Stimulated activated CD4-positive, alpha-beta T cell treated with anti-CD3 and anti-CD28 coated beads, Interleukin-4, amount 100 ng/mL, for 48 hours (primary cell): ENCODE measurements around the gene RIIAD1.
"Not testable (repeated sequence)": the region's sequence is repeated elsewhere in the genome, so short reads cannot be mapped to it uniquely, and the experiment has no call there.

Experiments
- DNase-seq, 2 donors: peaks; one replicate each; pipeline ENCODE4 v3.0.0-alpha.2; 2020; ENCODE audit warnings: low read depth in 2 of 2

RIIAD1 gene, protein sequence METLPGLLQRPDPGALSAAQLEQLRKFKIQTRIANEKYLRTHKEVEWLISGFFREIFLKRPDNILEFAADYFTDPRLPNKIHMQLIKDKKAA

DNA sequence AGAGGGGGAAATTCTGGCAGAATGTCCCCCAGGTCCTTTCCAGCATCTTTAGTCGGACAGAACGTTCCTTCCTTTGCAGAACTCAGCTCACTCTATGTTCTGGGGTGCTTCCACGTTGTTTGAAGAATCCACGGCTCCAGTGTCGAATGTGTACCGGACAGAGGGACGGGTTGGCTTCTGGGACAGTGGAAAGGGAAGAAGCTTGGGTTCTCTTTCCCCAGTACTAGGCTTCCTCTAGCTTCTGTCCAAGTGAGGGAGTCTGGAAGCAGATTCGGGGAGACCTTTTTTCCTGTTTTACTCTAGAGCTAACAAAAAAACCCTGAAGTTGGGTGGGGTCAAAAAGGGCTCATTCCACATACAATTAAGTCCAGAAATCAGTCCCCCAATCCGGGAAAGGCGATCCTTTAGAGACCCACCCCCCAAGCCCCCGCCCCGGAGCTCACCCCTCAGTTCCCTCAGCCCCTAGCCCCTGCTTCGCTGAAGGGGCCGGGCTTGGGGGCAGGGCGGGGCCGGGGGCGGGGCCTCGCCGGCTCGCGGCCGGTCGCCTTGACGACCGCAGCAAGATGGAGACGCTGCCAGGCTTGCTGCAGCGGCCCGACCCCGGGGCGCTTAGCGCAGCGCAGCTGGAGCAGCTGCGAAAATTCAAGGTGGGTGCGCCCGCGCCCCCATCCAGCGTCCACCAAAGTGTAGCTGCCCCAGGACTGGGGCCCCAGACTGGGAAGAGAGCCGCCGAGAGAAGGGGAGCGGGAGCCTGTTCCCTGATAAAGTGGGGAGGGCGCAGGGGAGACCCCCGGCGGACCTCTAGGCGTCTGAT, at the start of gene RIIAD1:
TSS of gene RIIAD1 (plus strand) at position 549 of the 814 bp plus-strand sequence. CDS start at position 564, 15 bp downstream.
- peak; percentile 14 to 27 for DNase-seq

DNA sequence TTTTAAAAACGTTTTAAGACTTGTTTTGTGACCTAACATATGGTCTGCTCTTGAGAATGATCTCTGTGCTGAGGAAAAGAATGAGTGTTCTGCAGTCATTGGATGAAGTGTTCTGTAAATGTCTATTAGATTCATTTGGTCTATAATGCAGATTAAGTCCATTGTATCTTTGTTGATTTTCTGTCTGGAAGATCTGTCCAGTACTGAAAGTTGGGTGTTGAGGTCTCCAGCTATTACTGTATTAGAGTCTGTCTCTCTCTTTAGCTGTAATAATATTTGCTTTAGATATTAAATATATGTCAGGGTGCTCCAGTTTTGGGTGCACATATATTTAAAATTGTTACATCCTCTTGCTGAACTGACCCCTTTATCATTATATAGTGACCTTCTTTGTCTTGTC, 47.9 kb upstream of the RIIAD1 start:
- DNase-seq, result no peak

DNA sequence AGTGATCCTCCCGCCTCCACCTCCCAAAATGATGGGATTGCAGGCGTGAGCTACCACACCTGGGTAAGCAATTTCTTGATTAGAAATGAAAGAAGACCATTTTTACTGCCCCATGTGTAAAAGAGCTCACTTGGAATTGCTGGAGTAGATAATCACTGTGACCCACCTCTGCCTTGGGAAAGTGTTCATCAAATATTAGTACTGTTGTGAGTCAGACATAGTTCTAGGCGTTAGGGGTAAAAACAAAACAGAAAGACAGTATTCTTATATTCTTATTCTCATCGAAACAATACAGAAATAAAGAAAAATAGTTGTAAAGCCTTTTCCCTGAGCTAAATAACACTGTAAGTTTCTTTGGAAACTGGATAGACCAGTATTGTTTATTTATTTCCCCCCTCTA, 40.9 kb upstream of the RIIAD1 start:
- DNase-seq, result no peak

DNA sequence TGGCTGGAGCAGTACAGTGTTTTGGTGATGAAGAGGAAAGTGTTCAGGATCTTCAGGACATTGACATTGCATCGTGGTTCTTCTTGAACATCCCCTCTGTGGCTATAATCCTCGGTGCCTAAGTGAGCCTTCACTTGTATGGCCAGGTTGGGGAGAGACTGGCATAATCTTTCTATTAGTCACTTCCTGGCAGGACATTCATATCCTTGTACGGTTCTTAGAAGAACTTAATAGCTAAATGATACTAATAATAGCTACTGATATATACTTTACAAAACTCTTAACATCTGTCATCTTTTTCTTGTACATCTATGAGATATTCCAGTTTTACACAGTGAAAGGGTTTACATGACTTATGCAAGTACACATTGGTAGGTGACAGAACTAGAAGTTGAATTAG, 40.5 kb upstream of the RIIAD1 start:
- DNase-seq, result no peak

DNA sequence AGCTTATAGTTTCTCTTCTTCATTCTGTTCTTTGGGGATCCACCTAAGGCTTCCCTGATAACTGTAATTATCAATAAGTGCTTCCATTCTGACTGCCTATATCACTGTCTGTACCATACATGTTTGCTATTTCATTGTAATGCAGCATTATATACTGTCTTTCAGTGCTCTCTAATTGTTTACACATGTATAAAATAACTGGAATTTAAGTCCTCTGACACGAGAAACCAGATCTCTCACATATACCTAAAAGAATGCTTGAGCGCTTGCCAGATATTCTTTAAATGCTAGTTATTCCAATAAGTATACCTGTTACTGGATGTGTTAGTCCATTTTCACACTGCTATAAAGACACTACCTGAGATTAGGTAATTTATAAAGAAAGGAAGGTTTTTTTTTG, 39.4 kb upstream of the RIIAD1 start:
- DNase-seq, result no peak

- not testable (repeated sequence) for DNase-seq
These were observed 38.4 kb upstream of the RIIAD1 start for GRCh38 chr1:151682901-151683300.

- DNase-seq, result no peak
These were observed 37.2 kb upstream of the RIIAD1 start for GRCh38 chr1:151684128-151684527.

GRCh38 chr1:151686561-151686960, 34.8 kb upstream of the RIIAD1 start:
- no peak for DNase-seq

- no peak for DNase-seq
These were observed 31.8 kb upstream of the RIIAD1 start for GRCh38 chr1:151689494-151689893.

DNA sequence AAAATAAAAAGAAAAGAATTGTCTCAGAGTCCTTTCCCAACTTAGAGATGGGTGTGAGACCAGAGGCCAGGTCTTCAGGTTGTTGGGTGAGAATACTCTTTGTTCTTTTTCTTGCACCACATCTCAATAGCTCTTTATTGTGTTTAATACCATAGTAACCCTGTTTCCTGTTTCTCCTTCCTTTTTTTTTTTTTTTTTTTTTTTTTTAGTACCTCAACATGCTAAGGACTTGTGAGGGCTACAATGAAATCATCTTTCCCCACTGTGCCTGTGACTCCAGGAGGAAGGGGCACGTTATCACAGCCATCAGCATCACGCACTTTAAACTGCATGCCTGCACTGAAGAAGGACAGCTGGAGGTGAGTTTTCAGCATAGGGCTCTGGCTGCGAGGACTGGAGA, 29.1 kb upstream of the RIIAD1 start:
- no peak for DNase-seq

DNA sequence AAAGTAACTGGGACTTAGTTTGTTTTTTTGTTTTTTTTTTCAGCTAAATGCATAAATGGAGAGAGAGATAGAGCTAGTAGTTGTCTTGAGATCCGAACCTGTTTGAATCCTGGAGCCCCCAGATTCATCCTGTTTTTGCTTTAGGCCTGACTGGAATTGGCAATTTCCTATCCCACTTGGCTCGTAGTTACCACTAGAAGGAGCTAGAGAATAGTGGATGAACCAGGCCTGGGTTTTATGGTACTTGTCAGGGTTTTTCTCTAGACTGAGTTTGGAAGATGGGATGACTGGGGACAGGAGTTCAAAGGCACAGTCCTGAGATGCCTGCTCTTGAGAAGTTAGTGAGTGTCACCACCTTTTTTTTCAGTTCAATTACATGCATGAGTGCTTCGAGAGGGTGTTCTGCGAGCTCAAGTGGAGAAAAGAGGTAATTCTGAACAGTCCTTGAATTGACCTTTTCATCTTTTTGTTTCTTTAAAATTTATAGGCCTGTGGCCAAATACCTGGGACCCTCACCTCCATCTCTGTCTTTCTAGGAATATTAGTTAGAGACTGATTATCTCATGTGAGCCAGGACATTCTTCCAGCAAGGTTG, 28.2 kb upstream of the RIIAD1 start:
- DNase-seq, result no peak

- no peak for DNase-seq
These were observed 19.8 kb upstream of the RIIAD1 start for GRCh38 chr1:151701515-151701914.

GRCh38 chr1:151702936-151703335, 18.4 kb upstream of the RIIAD1 start:
- no peak for DNase-seq

- DNase-seq, result no peak
These were observed 17.5 kb upstream of the RIIAD1 start for GRCh38 chr1:151703813-151704212.

GRCh38 chr1:151704246-151704645, 17.1 kb upstream of the RIIAD1 start:
- DNase-seq, result no peak

GRCh38 chr1:151705146-151705545, 16.2 kb upstream of the RIIAD1 start:
- no peak for DNase-seq

- DNase-seq, result no peak
These were observed 15.4 kb upstream of the RIIAD1 start for GRCh38 chr1:151705753-151706463.

- DNase-seq, result no peak
These were observed 14.6 kb upstream of the RIIAD1 start for GRCh38 chr1:151706464-151707415.

DNA sequence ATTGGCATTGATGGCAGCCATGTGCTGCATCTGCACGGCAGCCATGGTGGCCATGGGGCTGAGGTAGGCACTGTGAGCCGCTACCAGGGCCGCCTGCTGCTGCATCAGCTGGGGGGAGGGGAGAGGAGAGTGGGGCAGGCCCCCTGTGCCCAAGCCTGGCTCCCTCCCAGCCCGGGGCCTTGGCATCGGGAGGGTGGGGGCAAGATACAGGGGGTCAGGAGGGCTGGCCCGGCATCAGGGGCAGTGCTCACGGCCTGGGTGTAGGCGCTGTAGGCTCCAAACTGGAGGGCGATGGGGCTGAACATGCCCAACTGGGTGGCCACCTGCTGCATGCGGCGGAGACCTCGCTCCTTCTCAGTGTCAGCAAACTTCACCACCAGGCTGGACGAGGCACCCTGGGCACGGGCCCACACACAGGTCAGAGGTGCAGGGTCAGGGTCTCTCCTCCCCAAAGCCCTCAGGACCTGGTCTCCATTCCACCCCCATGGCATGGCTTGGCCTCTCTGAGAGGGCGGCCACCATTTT, 13.7 kb upstream of the RIIAD1 start:
- DNase-seq, result no peak

GRCh38 chr1:151708891-151709290, 12.4 kb upstream of the RIIAD1 start:
- no peak for DNase-seq

DNA sequence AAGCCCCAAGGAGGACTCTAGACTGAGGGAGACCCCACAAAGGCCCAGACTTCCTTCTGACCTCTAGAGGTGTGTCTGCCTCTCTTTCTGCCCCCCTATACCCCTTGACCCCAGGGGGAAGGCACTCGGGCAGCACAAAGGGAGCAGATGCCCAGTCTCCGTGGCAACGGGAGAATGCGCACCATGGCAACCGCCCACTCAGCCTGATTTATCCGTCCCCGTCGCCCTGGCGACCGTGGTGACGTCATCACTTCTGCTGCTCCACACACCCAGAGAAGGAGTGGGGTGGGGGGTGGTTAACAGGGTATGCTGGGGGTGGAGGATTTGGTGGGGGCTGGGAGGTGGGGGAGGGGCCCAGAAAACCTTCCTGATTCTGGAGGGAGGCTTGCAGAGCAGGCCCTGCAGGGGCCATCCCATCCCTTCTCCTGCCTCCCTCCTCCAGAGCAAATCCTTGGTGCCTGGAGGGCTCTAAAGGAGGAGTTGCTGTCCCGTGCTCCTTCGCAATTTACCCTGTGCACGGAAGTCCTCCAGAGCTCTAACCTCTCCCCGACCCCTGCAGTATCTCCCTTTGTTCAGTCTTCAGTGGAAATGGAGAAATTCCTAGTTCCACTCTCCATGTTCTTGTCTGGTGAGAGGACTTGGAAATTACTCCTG, 11.0 kb upstream of the RIIAD1 start:
- peak; percentile 28 to 45 for DNase-seq
